Measurements from ENCODE around the gene TPSD1. TPM values are rescaled to one million over a fixed set of nuclear protein-coding genes. Genes with fewer than 3 reads are reported as not detected.
A peak's percentile ranks its signal among the peaks of the same experiment; 100 is the strongest.
"Not testable (repeated sequence)": the region's sequence is repeated elsewhere in the genome, so short reads cannot be mapped to it uniquely, and the experiment has no call there.

TPSD1 gene
- total RNA-seq, 2 donors from 2014 or later = 1.6 TPM; not detected in 1

- H3K27me3 ChIP-seq; H3K4me1 ChIP-seq; H3K36me3 ChIP-seq (replicated peaks in 1 of 2; ENCODE audit: insufficient read depth in 1 of 2, low read depth in 2 of 2); intact Hi-C loops (cut with DNase I); ATAC-seq; H3K4me3 ChIP-seq; H3K27ac ChIP-seq; DNase-seq; H3K9me3 ChIP-seq: not testable (repeated sequence)
- 0 to 58% methylated on average over 1 to 17 of the region's 17 CpGs for WGBS, 2 donors
Measured at GRCh38 chr16:1230471-1231212, 25.2 kb upstream of the TPSD1 start.

- H3K4me1 ChIP-seq; H3K9me3 ChIP-seq; H3K4me3 ChIP-seq; H3K27ac ChIP-seq; intact Hi-C loops (cut with DNase I); H3K27me3 ChIP-seq; DNase-seq; H3K36me3 ChIP-seq (replicated peaks in 1 of 2; ENCODE audit: insufficient read depth in 1 of 2, low read depth in 2 of 2); ATAC-seq: not testable (repeated sequence)
- WGBS, 2 donors = 70 to 80% methylated on average over 1 to 3 of the region's 7 CpGs
Measured at GRCh38 chr16:1231301-1231700, 24.6 kb upstream of the TPSD1 start.

GRCh38 chr16:1232049-1232748, 23.7 kb upstream of the TPSD1 start:
- H3K9me3 ChIP-seq; H3K27me3 ChIP-seq; H3K27ac ChIP-seq; H3K4me3 ChIP-seq; H3K36me3 ChIP-seq (replicated peaks in 1 of 2; ENCODE audit: insufficient read depth in 1 of 2, low read depth in 2 of 2); DNase-seq; ATAC-seq; H3K4me1 ChIP-seq; intact Hi-C loops (cut with DNase I): not testable (repeated sequence)
- no CpG with 5 or more reads among the region's 47 CpGs for WGBS, 2 donors

- H3K4me1 ChIP-seq; H3K27ac ChIP-seq; DNase-seq; intact Hi-C loops (cut with DNase I); H3K27me3 ChIP-seq; H3K9me3 ChIP-seq; H3K36me3 ChIP-seq (replicated peaks in 1 of 2; ENCODE audit: insufficient read depth in 1 of 2, low read depth in 2 of 2); H3K4me3 ChIP-seq: not testable (repeated sequence)
- ATAC-seq = peak; percentile 82
- WGBS, 2 donors = no CpG with 5 or more reads among the region's 29 CpGs
Measured at GRCh38 chr16:1236659-1237058, 19.2 kb upstream of the TPSD1 start.

GRCh38 chr16:1237990-1238389, 17.9 kb upstream of the TPSD1 start:
- no peaks in the 10 kb centered on the region for H3K9me3 ChIP-seq
- H3K4me3 ChIP-seq = no peak overlapping the region
- DNase-seq (peak in 1 of 4 donors; percentile 1), ATAC-seq (no peak)
- intact Hi-C loops (cut with DNase I) = no loop called here
- 57 to 68% methylated on average over 9 of the region's 9 CpGs for WGBS, 2 donors
- H3K27ac ChIP-seq = no peak overlapping the region
- no peak for TF ChIP-seq POLR2A (IDR thresholded peaks at IDR 0.05)
- no peak for TF ChIP-seq CTCF (IDR thresholded peaks at IDR 0.05)
- H3K4me1 ChIP-seq = no peaks in the 10 kb centered on the region
- H3K27me3 ChIP-seq = no peaks in the 10 kb centered on the region
- H3K36me3 ChIP-seq (replicated peaks in 1 of 2; ENCODE audit: insufficient read depth in 1 of 2, low read depth in 2 of 2) = no peaks in the 10 kb centered on the region

- intact Hi-C loops (cut with DNase I); H3K4me1 ChIP-seq; DNase-seq; H3K27ac ChIP-seq; H3K27me3 ChIP-seq; ATAC-seq; H3K4me3 ChIP-seq; H3K36me3 ChIP-seq (replicated peaks in 1 of 2; ENCODE audit: insufficient read depth in 1 of 2, low read depth in 2 of 2); H3K9me3 ChIP-seq: not testable (repeated sequence)
- 57 to 61% methylated on average over 10 to 12 of the region's 23 CpGs for WGBS, 2 donors
Measured at GRCh38 chr16:1238909-1239308, 17.0 kb upstream of the TPSD1 start.

GRCh38 chr16:1239575-1239974, 16.3 kb upstream of the TPSD1 start:
- H3K36me3 ChIP-seq (replicated peaks in 1 of 2; ENCODE audit: insufficient read depth in 1 of 2, low read depth in 2 of 2); intact Hi-C loops (cut with DNase I); DNase-seq; H3K27ac ChIP-seq; H3K4me1 ChIP-seq; H3K9me3 ChIP-seq; ATAC-seq; H3K27me3 ChIP-seq; H3K4me3 ChIP-seq: not testable (repeated sequence)
- 76 to 77% methylated on average over 5 to 6 of the region's 9 CpGs for WGBS, 2 donors

GRCh38 chr16:1240436-1240835, 15.4 kb upstream of the TPSD1 start, which contains the start of gene TPSAB1:
TSS of gene TPSAB1 (plus strand) at chr16:1240705. CDS start at chr16:1240939, 234 bp downstream.
- WGBS, 2 donors = 17% methylated on average over 1 of the region's 12 CpGs; no CpG with 5 or more reads in 1 of the 2 donors

GRCh38 chr16:1241081-1241480, 14.8 kb upstream of the TPSD1 start:
- H3K27ac ChIP-seq; intact Hi-C loops (cut with DNase I); DNase-seq; H3K9me3 ChIP-seq; ATAC-seq; H3K36me3 ChIP-seq (replicated peaks in 1 of 2; ENCODE audit: insufficient read depth in 1 of 2, low read depth in 2 of 2); H3K4me1 ChIP-seq; H3K4me3 ChIP-seq; H3K27me3 ChIP-seq: not testable (repeated sequence)
- no CpG with 5 or more reads among the region's 15 CpGs for WGBS, 2 donors

More at GRCh38 chr16:1240436-1240835, 15.4 kb upstream of the TPSD1 start, which contains the start of gene TPSAB1:
- H3K27me3 ChIP-seq; H3K4me1 ChIP-seq; H3K9me3 ChIP-seq; H3K36me3 ChIP-seq (replicated peaks in 1 of 2; ENCODE audit: insufficient read depth in 1 of 2, low read depth in 2 of 2); ATAC-seq; H3K27ac ChIP-seq; intact Hi-C loops (cut with DNase I); DNase-seq; H3K4me3 ChIP-seq: not testable (repeated sequence)

- H3K27me3 ChIP-seq; DNase-seq; intact Hi-C loops (cut with DNase I); H3K27ac ChIP-seq; H3K9me3 ChIP-seq; H3K4me3 ChIP-seq; ATAC-seq; H3K4me1 ChIP-seq; H3K36me3 ChIP-seq (replicated peaks in 1 of 2; ENCODE audit: insufficient read depth in 1 of 2, low read depth in 2 of 2): not testable (repeated sequence)
- WGBS, 2 donors = 27 to 52% methylated on average over 4 to 5 of the region's 11 CpGs
Measured at GRCh38 chr16:1243363-1243762, 12.5 kb upstream of the TPSD1 start.
